ENCODE data around the gene TBX15.

Gene TBX15

DNA sequence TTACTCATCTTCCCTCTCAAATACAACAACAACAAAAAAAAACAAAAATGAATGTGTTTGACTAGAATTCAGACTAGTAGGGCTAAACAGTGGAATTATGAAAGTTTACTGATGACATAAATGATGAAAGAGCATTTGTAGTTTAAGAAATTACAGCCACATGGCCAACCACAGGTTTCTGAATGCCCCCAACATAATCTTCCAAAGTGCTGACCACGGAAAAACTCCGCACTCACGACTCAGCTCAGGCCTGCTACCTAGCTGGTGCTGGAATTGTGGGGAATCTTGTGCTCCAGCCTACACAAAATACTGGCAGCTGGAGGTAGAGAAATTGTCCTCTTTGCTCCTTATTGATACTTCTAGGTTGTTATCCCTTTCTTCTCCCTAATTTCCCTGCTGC is 23.6 kb upstream of the TBX15 start:
- H3K4me3 ChIP-seq, result no peak overlapping the region
- TF ChIP-seq, protein P1, sequence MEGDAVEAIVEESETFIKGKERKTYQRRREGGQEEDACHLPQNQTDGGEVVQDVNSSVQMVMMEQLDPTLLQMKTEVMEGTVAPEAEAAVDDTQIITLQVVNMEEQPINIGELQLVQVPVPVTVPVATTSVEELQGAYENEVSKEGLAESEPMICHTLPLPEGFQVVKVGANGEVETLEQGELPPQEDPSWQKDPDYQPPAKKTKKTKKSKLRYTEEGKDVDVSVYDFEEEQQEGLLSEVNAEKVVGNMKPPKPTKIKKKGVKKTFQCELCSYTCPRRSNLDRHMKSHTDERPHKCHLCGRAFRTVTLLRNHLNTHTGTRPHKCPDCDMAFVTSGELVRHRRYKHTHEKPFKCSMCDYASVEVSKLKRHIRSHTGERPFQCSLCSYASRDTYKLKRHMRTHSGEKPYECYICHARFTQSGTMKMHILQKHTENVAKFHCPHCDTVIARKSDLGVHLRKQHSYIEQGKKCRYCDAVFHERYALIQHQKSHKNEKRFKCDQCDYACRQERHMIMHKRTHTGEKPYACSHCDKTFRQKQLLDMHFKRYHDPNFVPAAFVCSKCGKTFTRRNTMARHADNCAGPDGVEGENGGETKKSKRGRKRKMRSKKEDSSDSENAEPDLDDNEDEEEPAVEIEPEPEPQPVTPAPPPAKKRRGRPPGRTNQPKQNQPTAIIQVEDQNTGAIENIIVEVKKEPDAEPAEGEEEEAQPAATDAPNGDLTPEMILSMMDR (IDR thresholded peaks at IDR 0.05), result no peak
- no peak for DNase-seq (ENCODE audit: low spot score)
- no peak overlapping the region for H3K27ac ChIP-seq

DNA sequence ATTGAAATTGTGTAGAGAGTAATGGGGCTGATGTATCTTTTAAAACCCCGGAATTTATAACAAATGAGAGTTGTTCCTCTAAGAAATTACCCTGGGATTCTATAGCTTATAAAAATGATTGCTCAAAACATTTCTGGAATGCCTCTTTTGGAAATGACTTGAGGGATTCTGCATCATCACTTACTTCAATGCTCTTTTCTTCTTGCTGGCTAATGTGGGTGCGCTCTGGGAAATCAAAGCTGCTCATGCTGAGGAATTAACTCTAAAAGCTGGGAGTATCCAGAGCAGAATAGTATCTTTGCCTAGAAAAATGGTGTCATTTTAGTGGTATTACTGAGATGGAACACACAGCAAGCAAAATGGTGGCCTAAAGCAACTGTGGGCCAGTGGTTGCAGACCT is 23.0 kb upstream of the TBX15 start:
- TF ChIP-seq, protein P1 (IDR thresholded peaks at IDR 0.05), result no peak
- H3K27ac ChIP-seq, result no peak overlapping the region
- DNase-seq (ENCODE audit: low spot score), result no peak
- no peak overlapping the region for H3K4me3 ChIP-seq

DNA sequence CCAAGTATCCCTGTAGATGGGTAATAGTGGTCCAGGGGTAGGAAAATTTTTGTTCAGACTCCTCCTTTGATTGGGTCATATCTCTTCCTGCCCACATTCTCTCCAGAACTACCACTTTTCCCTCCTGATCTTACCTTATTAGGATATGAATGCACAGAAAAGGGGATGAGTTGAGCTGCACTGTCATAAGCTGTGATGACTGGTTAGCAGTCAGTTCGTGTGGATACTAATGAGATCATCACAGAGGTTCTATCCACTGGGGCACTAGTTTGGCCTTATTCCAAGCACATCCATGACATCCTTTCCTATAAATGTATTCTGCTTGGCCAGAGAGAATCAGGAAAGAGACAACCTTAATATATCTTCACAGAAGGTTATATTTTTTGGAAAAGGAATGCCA is 22.1 kb upstream of the TBX15 start:
- no peak for DNase-seq (ENCODE audit: low spot score)
- TF ChIP-seq, protein P1 (IDR thresholded peaks at IDR 0.05), result no peak
- no peak overlapping the region for H3K27ac ChIP-seq
- H3K4me3 ChIP-seq, result no peak overlapping the region

DNA sequence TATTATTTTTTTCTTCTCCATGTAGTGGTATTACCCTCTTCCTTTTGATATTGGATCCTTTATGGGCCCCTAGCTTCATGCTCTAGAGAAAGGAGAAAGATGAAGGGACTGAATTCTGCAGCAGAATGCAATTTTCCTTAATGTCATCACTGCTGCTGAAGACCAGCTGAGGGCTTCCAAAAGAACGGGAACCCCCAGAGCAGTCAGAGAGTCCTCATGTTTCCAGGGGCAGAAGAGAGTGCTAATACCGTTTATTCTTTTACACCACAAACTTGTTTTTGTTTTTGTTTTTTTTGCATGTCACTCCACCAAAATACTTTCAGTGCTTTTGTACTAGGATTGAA is 21.1 kb upstream of the TBX15 start:
- no peak for DNase-seq (ENCODE audit: low spot score)
- no peak overlapping the region for H3K27ac ChIP-seq
- TF ChIP-seq, protein P1 (IDR thresholded peaks at IDR 0.05), result no peak
- H3K4me3 ChIP-seq, result no peak overlapping the region

DNA sequence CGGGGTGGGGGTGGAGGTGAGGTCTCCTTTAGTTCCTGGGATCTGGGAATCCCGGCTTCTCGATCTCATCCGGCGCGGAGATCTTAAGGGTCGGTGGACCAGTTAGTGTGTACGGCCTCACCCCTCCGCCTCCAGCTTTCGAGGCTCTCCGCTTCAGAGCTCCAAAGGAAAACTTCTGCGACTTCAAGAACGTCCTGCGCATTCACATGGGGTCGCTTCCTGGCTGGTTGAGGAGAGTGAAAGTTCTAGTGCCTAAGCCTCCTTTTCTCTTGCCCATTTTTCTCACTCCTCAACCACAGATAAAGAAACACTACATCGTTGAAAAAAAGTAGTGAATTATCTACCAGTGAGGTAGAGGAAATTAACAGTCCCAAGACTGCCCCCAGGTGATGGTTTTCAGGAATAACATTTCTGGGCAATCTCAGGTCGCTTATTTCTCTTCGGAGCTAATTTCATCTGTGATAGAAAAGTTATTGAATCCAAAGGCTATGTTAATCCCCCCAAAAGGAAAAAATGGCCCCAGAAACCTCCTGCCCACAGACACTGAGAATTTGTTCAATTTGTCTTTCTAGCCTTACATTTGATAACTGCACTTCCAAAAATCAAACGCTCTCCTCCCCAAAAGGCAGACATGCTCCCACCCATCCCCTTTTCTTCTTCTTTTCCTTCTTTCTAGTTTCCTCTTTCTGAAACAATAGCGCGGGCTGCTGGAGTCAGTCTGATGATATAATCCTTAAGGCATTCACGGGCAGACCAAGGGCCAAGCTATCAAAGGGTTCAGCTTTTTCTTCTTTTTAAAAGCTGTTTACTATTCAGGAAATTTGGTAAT is 20.6 kb upstream of the TBX15 start:
- TF ChIP-seq, protein P1 (IDR thresholded peaks at IDR 0.05), result no peak
- H3K27ac ChIP-seq, result no peak overlapping the region
- peak overlapping the region; percentile 62 for H3K4me3 ChIP-seq
- DNase-seq (ENCODE audit: low spot score), result no peak

DNA sequence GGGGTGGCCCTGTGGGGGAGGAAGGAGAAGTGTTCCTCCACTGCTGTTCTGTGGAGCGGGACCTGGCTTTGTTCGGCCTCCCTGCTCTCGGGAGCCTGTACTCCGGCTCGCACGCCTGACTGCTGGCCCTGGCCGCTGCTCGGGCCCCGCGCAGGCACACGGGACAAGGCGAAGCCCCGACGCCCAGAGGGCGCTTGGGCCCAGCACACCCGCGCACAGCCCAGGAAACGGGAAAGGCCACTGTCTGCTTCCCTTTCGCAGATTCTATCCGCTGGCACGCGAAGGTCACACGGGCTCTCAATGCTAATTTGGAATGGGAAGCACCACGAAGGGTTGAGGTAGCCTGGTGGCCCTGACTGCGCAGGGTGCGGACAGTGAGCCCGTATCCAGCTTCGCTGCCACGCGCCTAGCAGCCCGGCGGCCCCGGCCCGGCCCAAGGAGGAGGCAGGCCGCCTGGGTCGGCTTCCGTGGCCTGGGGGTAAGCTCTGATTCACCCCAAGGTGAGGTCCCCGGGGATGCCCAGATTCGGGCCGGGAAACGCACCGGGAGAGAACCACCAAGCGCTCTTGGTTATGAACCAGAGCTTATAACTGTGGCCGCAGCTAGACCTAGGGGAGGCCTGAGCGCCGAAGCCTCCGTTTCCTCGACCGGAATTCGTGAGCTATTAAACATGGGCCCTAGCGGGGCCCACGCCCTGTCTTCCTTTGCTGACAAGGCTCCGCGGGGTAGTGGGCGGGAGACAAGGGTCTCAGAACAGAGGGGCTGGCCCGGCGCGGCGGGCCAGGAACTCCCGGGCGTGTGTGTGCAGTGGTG is 19.7 kb upstream of the TBX15 start:
- no peak for DNase-seq (ENCODE audit: low spot score)
- TF ChIP-seq, protein P1 (IDR thresholded peaks at IDR 0.05), result no peak
- H3K4me3 ChIP-seq, result peak overlapping the region; percentile 62
- H3K27ac ChIP-seq, result no peak overlapping the region

DNA sequence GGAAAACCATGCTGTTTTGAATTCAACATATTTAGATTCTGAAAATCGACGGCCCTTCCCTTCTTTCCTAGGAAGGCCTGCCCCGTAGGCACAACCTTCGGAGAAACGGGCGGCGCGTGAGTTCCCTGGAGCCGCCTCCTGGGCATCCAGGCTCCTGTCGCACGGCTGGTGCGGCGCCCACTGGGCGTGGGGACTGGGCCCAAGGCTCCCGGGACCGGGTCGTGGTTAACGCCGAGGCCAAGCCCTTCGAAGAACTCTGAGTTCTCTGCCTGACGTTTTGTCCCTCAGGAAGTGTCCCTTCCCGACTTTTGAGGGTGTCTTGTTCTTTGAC is 19.2 kb upstream of the TBX15 start:
- Histone ChIP-seq H3K27ac (no peak overlapping the region), H3K4me3 (peak overlapping the region; percentile 62)
- TF ChIP-seq, protein P1 (IDR thresholded peaks at IDR 0.05), result no peak
- DNase-seq (ENCODE audit: low spot score), result no peak

Data from coronary artery (tissue), 2 donors.